ENCODE data around the gene CWC15. TPM values are rescaled to one million over a fixed set of nuclear protein-coding genes. Genes with fewer than 3 reads are reported as not detected.

Gene CWC15
- total RNA-seq: 16.5 and 24.0 TPM in 2 replicates

DNA sequence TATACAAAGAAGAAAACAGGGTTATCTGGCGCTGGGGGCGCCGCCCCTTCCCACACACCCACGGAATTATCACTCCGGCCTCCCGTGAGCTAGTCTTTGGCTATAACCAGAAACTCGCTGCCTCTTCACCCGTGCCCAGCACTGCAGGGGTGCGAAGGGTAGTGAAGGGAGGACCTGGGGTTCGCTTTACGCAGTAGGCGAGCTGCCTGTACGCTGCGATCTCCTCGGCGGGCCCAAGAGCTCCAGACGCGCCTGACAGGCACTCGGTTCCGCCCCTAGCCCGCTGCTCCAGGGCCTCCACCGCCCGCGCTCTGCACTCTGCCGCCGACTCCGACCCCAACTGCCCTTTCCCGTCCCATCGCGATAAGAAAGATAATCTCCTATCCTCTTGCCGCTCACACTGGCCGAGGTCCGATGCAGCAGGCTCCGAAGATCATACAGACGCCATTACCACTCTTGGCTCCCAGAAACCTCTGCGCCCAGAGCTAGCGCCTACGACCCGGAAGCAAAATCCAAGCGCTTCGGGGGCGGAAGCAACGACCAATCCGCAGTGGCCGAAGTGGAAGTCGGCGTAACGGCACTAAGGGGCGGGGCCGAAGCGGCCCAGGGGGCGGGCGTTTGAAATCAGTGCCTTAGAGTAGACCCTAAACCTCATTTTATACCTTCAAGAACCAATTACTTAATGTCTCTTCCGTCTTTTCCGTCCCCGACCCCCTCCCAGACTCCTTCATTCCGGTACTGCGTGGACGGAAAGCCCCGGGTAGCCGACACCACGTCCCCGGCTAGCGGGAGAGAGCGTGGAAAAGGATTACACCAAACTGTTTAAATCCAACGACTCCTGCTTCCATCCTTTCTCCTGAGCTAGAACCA is at the start of gene CWC15, which contains the start of gene KDM4D:
Gene CWC15, minus strand, starts transcription at position 458 of the 870 bp plus-strand sequence. CDS start 1,371 bp downstream, outside the sequence.
Gene KDM4D, plus strand, starts transcription at position 611 of the 870 bp plus-strand sequence. CDS start 23,664 bp downstream, outside the sequence.

Other genes starting within 250 kb of the CWC15 start
- gene AMOTL1, start 205.2 kb downstream of the CWC15 start, total RNA-seq: 29.7 and 31.1 TPM in 2 replicates
- 1.8 TPM in 2 replicates for gene KDM4D, start 153 bp upstream of the CWC15 start, total RNA-seq
- gene KDM4E, start 51.7 kb upstream of the CWC15 start, total RNA-seq: not detected in 2 replicates
- gene KDM4F, start 75.9 kb upstream of the CWC15 start, total RNA-seq: not detected in 2 replicates
- gene SRSF8, start 93.4 kb upstream of the CWC15 start, total RNA-seq: 17.4 and 20.2 TPM in 2 replicates
- gene ENDOD1, start 116.3 kb upstream of the CWC15 start, total RNA-seq: 27.1 and 40.8 TPM in 2 replicates